Effector memory CD8-positive, alpha-beta T cell (primary cell): Measurements from ENCODE around the gene KCNK5.

Experiments
- ATAC-seq: fragments of 150-1000 bp; cut with Tn5 transposase; replicated peaks from 2 replicates; pipeline ENCODE4 v1.10.0; 2021; ENCODE audit warnings: mild to moderate bottlenecking, moderate library complexity
- DNase-seq, 3 experiments: peaks; one replicate each; pipeline ENCODE4 v3.0.0; 2021
- H3K27ac Mint-ChIP-seq, 2 donors: one replicate each; pipeline ENCODE4 v1.8.0; 2022; ENCODE audit warnings: mild to moderate bottlenecking in 2 of 2, mixed read lengths in 2 of 2, moderate library complexity in 2 of 2
- H3K27me3 Mint-ChIP-seq, 2 donors: one replicate each; pipeline ENCODE4 v1.8.0; 2022; ENCODE audit warnings: mixed read lengths in 2 of 2
- H3K36me3 Mint-ChIP-seq: one replicate; pipeline ENCODE4 v1.8.0; 2022; ENCODE audit warnings: mild to moderate bottlenecking, moderate library complexity, mixed read lengths; ENCODE audit not compliant: insufficient read depth
- H3K4me1 Mint-ChIP-seq, 2 donors: one replicate each; pipeline ENCODE4 v1.8.0; 2022; ENCODE audit warnings: low read depth in 2 of 2, mixed read lengths in 2 of 2
- H3K4me3 Mint-ChIP-seq, 2 donors: one replicate each; pipeline ENCODE4 v1.8.0; 2022; ENCODE audit warnings: mild to moderate bottlenecking in 2 of 2, mixed read lengths in 2 of 2, moderate library complexity in 2 of 2
- H3K9me3 Mint-ChIP-seq, 2 donors: one replicate each; pipeline ENCODE4 v1.8.0; 2022; ENCODE audit warnings: mixed read lengths in 2 of 2

The KCNK5 gene

GRCh38 chr6:39260456-39260855 is 31.2 kb upstream of the KCNK5 start:
- no peaks in the 10 kb centered on the region for H3K36me3 Mint-ChIP-seq
- no peak for ATAC-seq
- no peak overlapping the region for H3K27ac Mint-ChIP-seq
- H3K9me3 Mint-ChIP-seq = no peaks in the 10 kb centered on the region
- peaks cover 28 to 63% of the 10 kb centered on the region in 2 donors for H3K27me3 Mint-ChIP-seq
- H3K4me1 Mint-ChIP-seq = no peaks in the 10 kb centered on the region
- no peak for DNase-seq
- no peak overlapping the region for H3K4me3 Mint-ChIP-seq

- H3K4me1 Mint-ChIP-seq = no peaks in the 10 kb centered on the region
- no peak for DNase-seq
- H3K27me3 Mint-ChIP-seq = peaks cover 23 to 50% of the 10 kb centered on the region in 2 donors
- no peaks in the 10 kb centered on the region for H3K36me3 Mint-ChIP-seq
- no peak for ATAC-seq
- no peaks in the 10 kb centered on the region for H3K9me3 Mint-ChIP-seq
- H3K27ac Mint-ChIP-seq = peak overlapping the region in 1 of 2 donors; percentile 55
- no peak overlapping the region for H3K4me3 Mint-ChIP-seq
These were observed 27.1 kb upstream of the KCNK5 start for GRCh38 chr6:39256294-39256940.

- Mint-ChIP-seq H3K9me3 (no peaks in the 10 kb centered on the region), H3K27ac (no peak overlapping the region), H3K27me3 (peaks cover 11 to 37% of the 10 kb centered on the region in 2 donors), H3K4me1 (no peaks in the 10 kb centered on the region), H3K4me3 (no peak overlapping the region), H3K36me3 (no peaks in the 10 kb centered on the region)
- no peak for DNase-seq
- ATAC-seq = no peak
These were observed 25.8 kb upstream of the KCNK5 start for GRCh38 chr6:39254999-39255535.

- Mint-ChIP-seq H3K4me3 (no peak overlapping the region), H3K27me3 (peaks cover 4 to 7% of the 10 kb centered on the region in 2 donors), H3K9me3 (no peaks in the 10 kb centered on the region), H3K4me1 (peaks cover 6% of the 10 kb centered on the region in 2 donors), H3K27ac (no peak overlapping the region), H3K36me3 (no peaks in the 10 kb centered on the region)
- ATAC-seq = no peak
- no peak for DNase-seq
These were observed 22.1 kb upstream of the KCNK5 start for GRCh38 chr6:39251406-39251805.

GRCh38 chr6:39250507-39250906 is 21.2 kb upstream of the KCNK5 start:
- Mint-ChIP-seq H3K27me3 (peaks cover 4 to 7% of the 10 kb centered on the region in 2 donors), H3K4me3 (no peak overlapping the region), H3K27ac (no peak overlapping the region), H3K4me1 (peaks cover 6% of the 10 kb centered on the region in 2 donors), H3K36me3 (no peaks in the 10 kb centered on the region), H3K9me3 (no peaks in the 10 kb centered on the region)
- DNase-seq (no peak), ATAC-seq (no peak)

GRCh38 chr6:39249278-39249677 is 20.0 kb upstream of the KCNK5 start:
- Mint-ChIP-seq H3K27ac (no peak overlapping the region), H3K9me3 (no peaks in the 10 kb centered on the region), H3K4me3 (no peak overlapping the region), H3K36me3 (no peaks in the 10 kb centered on the region), H3K4me1 (peaks cover 6% of the 10 kb centered on the region in 2 donors), H3K27me3 (peaks cover 0 to 7% of the 10 kb centered on the region in 2 donors)
- DNase-seq (no peak), ATAC-seq (no peak)

DNA sequence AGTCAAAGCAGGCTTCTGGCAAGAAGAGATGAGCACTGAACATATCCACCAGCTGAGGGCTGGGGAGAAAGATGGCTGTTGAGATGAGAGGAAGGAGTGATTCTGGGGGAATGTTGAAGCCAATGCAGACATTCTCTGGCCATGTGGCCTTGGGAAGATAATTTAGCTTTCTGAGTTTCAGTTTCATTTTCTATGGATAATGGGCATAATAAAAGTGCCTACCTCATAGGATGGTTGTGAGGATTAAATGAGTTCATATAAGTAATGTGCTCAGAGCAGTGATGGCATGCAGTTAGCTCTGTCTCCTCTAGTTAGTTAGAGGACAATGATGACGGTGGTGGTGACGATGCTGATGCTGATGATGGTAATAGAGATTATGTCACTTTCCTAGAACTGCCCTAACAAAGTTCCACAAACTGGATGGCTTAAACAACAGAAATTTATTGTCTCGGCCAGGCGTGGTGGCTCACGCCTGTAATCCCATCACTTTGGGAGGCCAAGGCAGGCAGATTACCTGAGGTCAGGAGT is 18.5 kb upstream of the KCNK5 start:
- peaks cover 0 to 7% of the 10 kb centered on the region in 2 donors for H3K27me3 Mint-ChIP-seq
- no peak overlapping the region for H3K27ac Mint-ChIP-seq
- no peaks in the 10 kb centered on the region for H3K36me3 Mint-ChIP-seq
- DNase-seq = no peak
- no peak overlapping the region for H3K4me3 Mint-ChIP-seq
- H3K9me3 Mint-ChIP-seq = no peaks in the 10 kb centered on the region
- peaks cover 6% of the 10 kb centered on the region in 2 donors for H3K4me1 Mint-ChIP-seq
- no peak for ATAC-seq

DNA sequence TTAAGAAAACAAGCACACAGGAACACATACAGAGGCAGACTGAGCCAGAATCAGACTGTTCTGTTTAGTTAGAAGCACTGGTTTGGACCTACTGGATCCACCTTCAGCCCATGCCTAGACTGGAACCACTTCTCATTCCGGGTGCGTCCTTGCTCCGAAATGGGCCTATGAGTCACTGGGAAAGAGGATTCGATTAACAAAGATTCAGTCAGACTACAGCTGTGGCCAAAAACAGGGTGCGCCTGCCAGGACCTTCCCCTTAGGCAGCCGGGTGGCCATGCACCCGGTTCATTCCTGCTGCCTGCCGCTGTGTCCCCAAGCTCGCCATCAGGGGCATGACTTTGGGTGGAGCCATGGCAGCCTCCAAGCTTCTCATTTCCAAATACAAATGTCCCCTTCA is 14.5 kb upstream of the KCNK5 start:
- Mint-ChIP-seq H3K9me3 (no peaks in the 10 kb centered on the region), H3K36me3 (no peaks in the 10 kb centered on the region), H3K4me3 (no peak overlapping the region), H3K27ac (no peak overlapping the region), H3K4me1 (peaks cover 6% of the 10 kb centered on the region in 2 donors), H3K27me3 (no peaks in the 10 kb centered on the region)
- DNase-seq (no peak), ATAC-seq (no peak)

DNA sequence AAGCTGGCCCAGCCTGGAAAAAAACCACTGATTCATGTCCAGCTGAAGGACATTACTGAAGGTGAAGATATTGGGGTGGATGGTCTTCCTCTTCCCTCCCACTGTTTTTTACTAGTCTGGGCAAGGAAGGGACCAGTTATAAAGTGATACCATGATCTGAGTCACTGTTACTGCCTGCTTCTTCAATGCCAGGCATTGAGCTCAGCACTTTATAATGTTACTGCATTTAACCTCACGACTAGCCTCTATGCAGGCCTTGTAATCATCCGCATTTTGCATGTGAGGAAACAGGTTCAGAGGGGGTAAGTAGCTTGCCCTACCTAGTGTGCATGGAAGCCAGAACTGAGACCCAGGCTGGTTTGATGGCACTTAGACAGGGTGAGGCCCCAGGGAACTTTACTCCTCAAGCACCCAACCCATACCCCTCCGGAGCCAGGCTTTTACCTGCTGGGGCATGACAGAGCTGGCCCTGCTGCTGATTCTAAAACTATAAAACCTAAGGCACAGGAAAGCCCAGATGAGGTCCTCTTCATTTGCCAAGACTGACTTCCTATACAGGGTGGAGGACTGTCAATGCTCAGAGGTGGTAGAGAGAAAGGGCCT is 11.0 kb upstream of the KCNK5 start:
- ATAC-seq (no peak), DNase-seq (no peak)
- Mint-ChIP-seq H3K4me3 (no peak overlapping the region), H3K36me3 (no peaks in the 10 kb centered on the region), H3K27me3 (no peaks in the 10 kb centered on the region), H3K27ac (no peak overlapping the region), H3K4me1 (no peaks in the 10 kb centered on the region), H3K9me3 (no peaks in the 10 kb centered on the region)

- Mint-ChIP-seq H3K4me3 (no peak overlapping the region), H3K27me3 (no peaks in the 10 kb centered on the region), H3K9me3 (no peaks in the 10 kb centered on the region), H3K36me3 (no peaks in the 10 kb centered on the region), H3K4me1 (no peaks in the 10 kb centered on the region), H3K27ac (no peak overlapping the region)
- DNase-seq (no peak), ATAC-seq (no peak)
These were observed 10.4 kb upstream of the KCNK5 start for GRCh38 chr6:39239527-39240154.

DNA sequence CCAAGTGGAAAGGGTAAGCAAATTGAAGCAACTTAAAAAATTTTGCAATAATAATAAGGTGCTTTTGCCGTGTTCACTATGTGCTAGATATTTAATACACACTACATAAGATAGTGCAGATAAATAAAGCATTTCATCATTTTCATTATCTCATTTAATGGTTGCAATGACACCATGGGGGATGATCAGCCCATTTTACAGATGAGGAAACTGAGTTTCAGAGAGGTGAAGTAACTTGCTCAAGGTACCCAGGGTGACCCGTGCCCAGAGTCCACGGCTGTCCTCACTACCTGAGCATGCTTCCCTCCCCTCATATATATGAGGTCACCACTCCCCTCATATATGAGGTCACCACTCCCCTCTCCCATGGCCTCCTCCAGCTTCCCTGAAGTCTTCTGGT is 7.5 kb upstream of the KCNK5 start:
- Mint-ChIP-seq H3K4me3 (no peak overlapping the region), H3K27ac (no peak overlapping the region), H3K4me1 (no peaks in the 10 kb centered on the region), H3K9me3 (no peaks in the 10 kb centered on the region), H3K36me3 (no peaks in the 10 kb centered on the region), H3K27me3 (peaks cover 0 to 1% of the 10 kb centered on the region in 2 donors)
- DNase-seq = no peak
- no peak for ATAC-seq

GRCh38 chr6:39233333-39233732 is 4.1 kb upstream of the KCNK5 start:
- Mint-ChIP-seq H3K4me1 (peaks cover 9 to 11% of the 10 kb centered on the region in 2 donors), H3K9me3 (no peaks in the 10 kb centered on the region), H3K36me3 (no peaks in the 10 kb centered on the region), H3K27ac (peak overlapping the region in 1 of 2 donors; percentile 29), H3K27me3 (peaks cover 0 to 9% of the 10 kb centered on the region in 2 donors), H3K4me3 (no peak overlapping the region)
- ATAC-seq (no peak), DNase-seq (no peak)

DNA sequence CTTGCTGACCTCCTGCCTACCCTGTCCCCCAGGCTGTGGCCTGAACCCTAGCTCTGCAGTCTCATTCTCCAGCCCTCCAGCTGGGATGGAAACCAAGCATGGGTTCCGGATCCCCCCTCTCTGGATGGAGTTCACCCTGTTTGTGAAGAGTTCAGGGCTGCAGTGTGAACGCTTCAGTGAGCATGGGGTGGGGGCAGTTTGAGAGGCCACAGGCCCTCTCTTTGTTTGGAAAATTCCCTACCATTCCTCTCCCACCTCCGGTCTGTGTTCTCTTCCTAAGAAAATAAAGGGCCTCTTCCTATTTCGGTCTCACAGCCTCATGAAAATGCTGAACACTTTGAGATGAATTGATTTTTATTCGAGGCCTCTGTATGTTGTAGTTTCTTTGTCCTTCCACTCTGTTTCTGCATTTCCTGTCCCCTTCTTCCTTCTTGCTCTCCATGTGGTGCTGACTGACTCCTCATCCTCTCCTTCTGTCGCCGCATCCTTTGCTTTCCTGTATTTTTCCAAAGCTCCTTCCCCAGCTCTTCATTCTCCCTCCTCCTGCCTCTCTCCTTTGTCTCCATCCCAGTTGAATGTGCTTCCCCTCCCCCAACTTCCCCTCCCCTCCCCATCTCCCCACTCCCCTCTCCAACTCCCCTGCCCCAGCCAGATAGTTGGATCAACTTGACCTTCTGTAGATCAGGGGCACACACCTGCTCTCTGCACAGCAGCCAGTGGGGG is 2.4 kb upstream of the KCNK5 start:
- DNase-seq (no peak), ATAC-seq (no peak)
- H3K4me3 Mint-ChIP-seq = no peak overlapping the region
- peaks cover 0 to 19% of the 10 kb centered on the region in 2 donors for H3K27me3 Mint-ChIP-seq
- no peaks in the 10 kb centered on the region for H3K36me3 Mint-ChIP-seq
- peaks cover 22 to 23% of the 10 kb centered on the region in 2 donors for H3K4me1 Mint-ChIP-seq
- no peaks in the 10 kb centered on the region for H3K9me3 Mint-ChIP-seq
- H3K27ac Mint-ChIP-seq = no peak overlapping the region
